ENCODE measurements around the gene TAF11L2. TPM values are rescaled to one million over a fixed set of nuclear protein-coding genes. Genes with fewer than 3 reads are reported as not detected.
"Not testable (repeated sequence)": the region's sequence is repeated elsewhere in the genome, so short reads cannot be mapped to it uniquely, and the experiment has no call there.

TAF11L2 gene
- total RNA-seq, 4 donors from 2014 or later = not detected

DNA sequence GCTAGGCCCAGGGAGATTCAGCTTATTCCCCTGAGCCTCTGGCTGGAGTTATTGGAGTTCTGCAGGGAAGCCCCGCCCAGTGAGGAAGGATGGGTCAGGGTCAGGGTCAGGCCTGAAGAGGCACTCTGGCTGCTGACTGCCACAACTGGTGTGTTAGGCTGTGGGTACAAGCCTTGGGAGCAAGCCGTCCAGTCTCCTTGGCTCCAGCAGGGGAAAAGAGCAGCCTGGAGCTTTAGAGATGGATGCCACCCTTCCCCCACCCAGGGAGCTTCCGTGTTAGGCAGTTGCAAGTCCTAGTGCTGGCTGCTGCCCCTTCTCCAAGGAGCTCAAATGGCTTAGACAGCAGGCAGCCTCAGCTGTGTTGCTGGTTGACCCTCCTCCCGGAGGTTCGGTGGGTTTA is 34.4 kb upstream of the TAF11L2 start:
- Histone ChIP-seq H3K4me1 (no peaks in the 10 kb centered on the region), H3K27me3 (no peaks in the 10 kb centered on the region), H3K9me3 (peaks cover 0 to 27% (median 0%) of the 10 kb centered on the region in 3 donors), H3K27ac (no peak overlapping the region), H3K36me3 (no peaks in the 10 kb centered on the region), H3K4me3 (no peak overlapping the region)
- TF ChIP-seq POLR2A (IDR thresholded peaks at IDR 0.05) = no peak
- no peak for TF ChIP-seq POLR2AphosphoS5 (IDR thresholded peaks at IDR 0.05)
- no peak for TF ChIP-seq CTCF (IDR thresholded peaks at IDR 0.05)
- no peak for TF ChIP-seq EP300 (IDR thresholded peaks at IDR 0.05)
- no peak for ATAC-seq
- no CpG with 5 or more reads among the region's 5 CpGs for WGBS, 2 donors (ENCODE audit: low coverage in 1 of 2)

GRCh38 chr5:17470064-17470463 is 28.0 kb upstream of the TAF11L2 start:
- Histone ChIP-seq H3K27ac (no peak overlapping the region), H3K9me3 (peaks cover 0 to 9% (median 0%) of the 10 kb centered on the region in 3 donors), H3K4me3 (no peak overlapping the region), H3K27me3 (no peaks in the 10 kb centered on the region), H3K36me3 (no peaks in the 10 kb centered on the region), H3K4me1 (no peaks in the 10 kb centered on the region)
- TF ChIP-seq POLR2AphosphoS5 (IDR thresholded peaks at IDR 0.05) = no peak
- TF ChIP-seq POLR2A (IDR thresholded peaks at IDR 0.05) = no peak
- no peak for TF ChIP-seq CTCF (IDR thresholded peaks at IDR 0.05)
- no peak for TF ChIP-seq EP300 (IDR thresholded peaks at IDR 0.05)
- no peak for ATAC-seq

DNA sequence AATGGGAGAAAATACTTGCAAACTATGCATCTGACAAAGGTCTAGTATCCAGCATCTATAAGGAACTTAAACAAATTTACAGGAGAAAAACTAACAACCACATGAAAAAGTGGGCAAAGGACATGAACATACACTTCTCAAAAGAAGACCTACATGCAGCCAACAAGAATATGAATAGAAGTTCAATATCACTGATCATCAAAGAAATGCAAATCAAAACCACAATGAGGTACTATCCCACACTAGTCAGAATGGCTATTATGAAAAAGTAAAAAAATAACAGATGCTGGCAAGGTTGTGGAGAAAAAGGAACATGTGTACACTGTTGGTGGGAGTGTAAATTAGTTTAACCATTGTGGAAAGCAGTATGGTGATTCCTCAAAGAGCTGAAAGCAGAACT is 23.0 kb upstream of the TAF11L2 start:
- H3K27me3 ChIP-seq, H3K36me3 ChIP-seq, ATAC-seq, H3K4me3 ChIP-seq, H3K27ac ChIP-seq, H3K9me3 ChIP-seq, H3K4me1 ChIP-seq: not testable (repeated sequence)

GRCh38 chr5:17477043-17477442 is 21.0 kb upstream of the TAF11L2 start:
- no peaks in the 10 kb centered on the region for H3K36me3 ChIP-seq
- ATAC-seq = no peak
- WGBS, 2 donors (ENCODE audit: low coverage in 1 of 2) = 65 to 70% methylated on average over 3 of the region's 3 CpGs

DNA sequence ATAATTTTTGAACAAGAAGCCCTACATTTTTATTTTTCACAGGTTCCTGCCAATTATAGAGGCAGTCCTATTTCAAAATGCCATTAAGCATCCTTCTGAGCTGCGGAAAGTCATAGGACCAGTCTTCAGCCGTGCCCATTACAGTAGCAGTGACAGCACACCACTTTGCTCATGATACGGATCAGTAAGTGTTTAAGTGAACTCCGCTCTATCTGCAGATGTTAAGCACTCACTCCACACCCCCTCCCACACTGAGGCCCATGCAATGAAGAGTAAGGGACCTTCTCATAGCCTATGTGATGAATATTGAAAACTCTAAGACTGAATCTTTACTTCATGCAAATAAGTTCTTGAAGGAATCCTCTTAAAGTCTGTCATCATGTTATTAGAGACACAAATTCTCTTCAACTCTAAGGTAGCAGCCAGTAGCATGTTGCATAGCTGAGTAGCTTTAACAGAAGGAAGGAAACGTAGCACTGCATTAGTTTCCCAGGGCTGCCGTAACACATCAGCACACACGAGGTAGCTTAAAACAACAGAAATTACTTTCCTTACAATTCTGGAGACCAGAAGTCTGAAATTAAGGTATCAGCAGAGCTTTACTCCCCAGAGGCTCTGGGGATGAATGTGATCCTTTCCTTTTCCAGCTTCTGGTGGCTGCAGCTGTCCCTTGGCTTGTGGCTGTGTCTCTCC is 20.3 kb upstream of the TAF11L2 start:
- WGBS, 2 donors (ENCODE audit: low coverage in 1 of 2) = 52 to 59% methylated on average over 7 of the region's 7 CpGs
- H3K4me1 ChIP-seq = no peaks in the 10 kb centered on the region
- TF ChIP-seq POLR2A (IDR thresholded peaks at IDR 0.05) = no peak
- no peak for TF ChIP-seq CTCF (IDR thresholded peaks at IDR 0.05)
- no peak for TF ChIP-seq POLR2AphosphoS5 (IDR thresholded peaks at IDR 0.05)
- TF ChIP-seq EP300 (IDR thresholded peaks at IDR 0.05) = no peak
- H3K27me3 ChIP-seq = no peaks in the 10 kb centered on the region
- no peak overlapping the region for H3K4me3 ChIP-seq
- no peaks in the 10 kb centered on the region for H3K9me3 ChIP-seq
- ATAC-seq = no peak
- H3K27ac ChIP-seq = no peak overlapping the region
- H3K36me3 ChIP-seq = no peaks in the 10 kb centered on the region

More at GRCh38 chr5:17477043-17477442, 21.0 kb upstream of the TAF11L2 start:
- Histone ChIP-seq H3K4me1 (no peaks in the 10 kb centered on the region), H3K9me3 (no peaks in the 10 kb centered on the region), H3K4me3 (no peak overlapping the region), H3K27ac (no peak overlapping the region), H3K27me3 (no peaks in the 10 kb centered on the region)
- TF ChIP-seq CTCF (IDR thresholded peaks at IDR 0.05) (no peak), POLR2A (IDR thresholded peaks at IDR 0.05) (no peak), POLR2AphosphoS5 (IDR thresholded peaks at IDR 0.05) (no peak), EP300 (IDR thresholded peaks at IDR 0.05) (no peak)

Data from gastroesophageal sphincter (tissue), 4 donors.